HepG2 (cell line): ENCODE results near the gene VILL. TPM values are rescaled to one million over a fixed set of nuclear protein-coding genes. Genes with fewer than 3 reads are reported as not detected.

Experiments
- CBFB ChIP-seq: sonication (generic); formaldehyde crosslinking; IDR thresholded peaks from 2 replicates; pipeline ENCODE4 v1.4.0; 2020; ENCODE audit warnings: missing genetic modification reagents
- CENPT ChIP-seq: sonication (generic); formaldehyde crosslinking; IDR thresholded peaks from 2 replicates; pipeline ENCODE4 v1.8.0; 2022; ENCODE audit warnings: low read depth, mild to moderate bottlenecking, moderate library complexity, missing genetic modification reagents
- CHD4 ChIP-seq: fragments of 200-600 bp; sonication (generic); IDR thresholded peaks from 2 replicates; pipeline ENCODE4 v1.7.0; 2017; ENCODE audit warnings: mild to moderate bottlenecking, low read length, borderline replicate concordance
- CREB1 ChIP-seq, 2 experiments: fragments of 450-650 bp in 1 of 2; IDR thresholded peaks; 2 replicates each; pipeline ENCODE4 v1.6.1; 2016 to 2017; ENCODE audit warnings: control low read depth in 1 of 2, mild to moderate bottlenecking in 1 of 2, missing compliant biosample characterization in 1 of 2, missing genetic modification characterization in 1 of 2
- FOSL2 ChIP-seq: sonication (generic); formaldehyde crosslinking; IDR thresholded peaks from 2 replicates; pipeline ENCODE4 v1.4.0; 2020; ENCODE audit warnings: missing genetic modification reagents
- GATAD2A ChIP-seq: IDR thresholded peaks from 2 replicates; pipeline ENCODE4 v1.6.1; 2016
- HNF1A ChIP-seq, 2 experiments: sonication (generic) in 1 of 2; formaldehyde crosslinking in 1 of 2; IDR thresholded peaks; 2 replicates each; pipeline versions ENCODE4 v1.4.0 to v1.6.1; 2016 to 2020; ENCODE audit warnings: borderline replicate concordance in 1 of 2, low read depth in 1 of 2, mild to moderate bottlenecking in 1 of 2, missing genetic modification reagents in 1 of 2
- HNRNPH1 ChIP-seq: fragments of 200-400 bp; formaldehyde crosslinking; optimal IDR thresholded peaks from 2 replicates; pipeline ENCODE3; 2017; ENCODE audit warnings: mild to moderate bottlenecking, low read depth, low read length
- KDM4B ChIP-seq: sonication (generic); formaldehyde crosslinking; IDR thresholded peaks from 2 replicates; pipeline ENCODE4 v1.4.0; 2020; ENCODE audit warnings: missing genetic modification reagents
- MIER3 ChIP-seq: IDR thresholded peaks from 2 replicates; pipeline ENCODE4 v1.6.1; 2016; ENCODE audit warnings: missing compliant biosample characterization, borderline replicate concordance
- RBFOX2 ChIP-seq: fragments of 200-400 bp; formaldehyde crosslinking; IDR thresholded peaks from 2 replicates; pipeline ENCODE4 v1.6.1; 2017; ENCODE audit warnings: low read depth, mild to moderate bottlenecking, low read length
- SIX4 ChIP-seq: sonication (generic); formaldehyde crosslinking; IDR thresholded peaks from 2 replicates; pipeline ENCODE4 v1.4.0; 2020; ENCODE audit warnings: missing genetic modification reagents
- TFE3 ChIP-seq: IDR thresholded peaks from 2 replicates; pipeline ENCODE4 v1.6.1; 2016
- YY1 ChIP-seq: IDR thresholded peaks from 2 replicates; pipeline ENCODE4 v1.6.1; 2011; ENCODE audit warnings: low read length, low read depth, moderate library complexity, mild to moderate bottlenecking; ENCODE audit not compliant: insufficient read depth, insufficient replicate concordance
- ZBTB4 ChIP-seq: sonication (generic); formaldehyde crosslinking; IDR thresholded peaks from 2 replicates; pipeline ENCODE4 v1.4.0; 2020; ENCODE audit warnings: missing genetic modification reagents, mild to moderate bottlenecking, borderline replicate concordance
- ZBTB7B ChIP-seq: sonication (generic); formaldehyde crosslinking; IDR thresholded peaks from 2 replicates; pipeline ENCODE4 v1.4.0; 2020; ENCODE audit warnings: missing genetic modification reagents
- ZNF546 ChIP-seq: sonication (generic); formaldehyde crosslinking; conservative IDR thresholded peaks from 2 replicates; pipeline ENCODE4 v1.8.1; 2023; ENCODE audit warnings: mild to moderate bottlenecking, missing genetic modification reagents
- ZNF597 ChIP-seq: sonication (generic); formaldehyde crosslinking; IDR thresholded peaks from 2 replicates; pipeline ENCODE4 v1.5.0; 2020; ENCODE audit warnings: missing genetic modification reagents
- polyA plus RNA-seq, 8 experiments: library from polyadenylated mRNA; depleted of rRNA in 3 of 8; stranded (reverse) in 7 of 8; unstranded in 1 of 8; fragments of >200 nt; fragmentation: Illumina TruSeq in 4 of 8; extraction: Trizol in 4 of 8; gene quantifications; 2 replicates each; pipeline versions ENCODE4 v1.2.1 to v1.2.3, GENCODE V29; 2011 to 2016; ENCODE audit warnings: low read depth in 4 of 8, missing spikeins in 1 of 8, mixed read lengths in 1 of 8; ENCODE audit not compliant: insufficient read depth in 1 of 8
- total RNA-seq, 5 experiments: library from RNA; depleted of rRNA; stranded (reverse); fragments of >200 nt; fragmentation: Illumina TruSeq; extraction: Trizol; gene quantifications; 2 replicates each; pipeline ENCODE4 v1.2.3, GENCODE V29; 2016; ENCODE audit warnings: low read depth in 1 of 5

VILL gene
- total and polyA plus RNA-seq, 2 of the 13 experiments (the other 11 are each of a cell fraction or from before 2014, with no cell fraction given), result 3.2 to 5.3 TPM

GRCh38 chr3:37986479-37987314 is 3.9 kb upstream of the VILL start (continued):
- no peak for TF ChIP-seq ZBTB4 (CRISPR knock-in tag)
- TF ChIP-seq ZNF597 (CRISPR knock-in tag), result no peak
- no peak for TF ChIP-seq MIER3 (CRISPR knock-in tag)
- TF ChIP-seq KDM4B (CRISPR knock-in tag), result no peak
- TF ChIP-seq ZNF546 (CRISPR knock-in tag), result no peak
- no peak for TF ChIP-seq CHD4
- 0 out of 2 replicates have a peak, but pooled peaks have one; percentile 42 for TF ChIP-seq HNF1A (IDR thresholded peaks at IDR 0.05; ENCODE audit: low read depth)
- peak; percentile 83 for TF ChIP-seq HNF1A (CRISPR knock-in tag; IDR thresholded peaks at IDR 0.05; ENCODE audit: borderline replicate concordance)
- no peak for TF ChIP-seq RBFOX2
- peak; percentile 69 for TF ChIP-seq GATAD2A (CRISPR knock-in tag)
- TF ChIP-seq CENPT (CRISPR knock-in tag), result 0 out of 2 replicates have a peak, but pooled peaks have one; percentile 5
- peak; percentile 7 for TF ChIP-seq YY1
- no peak for TF ChIP-seq SIX4 (CRISPR knock-in tag)
- TF ChIP-seq TFE3, result no peak
- peak; percentile 76 for TF ChIP-seq ZBTB7B (CRISPR knock-in tag)
- TF ChIP-seq CBFB (CRISPR knock-in tag), result 0 out of 2 replicates have a peak, but pooled peaks have one; percentile 47
- TF ChIP-seq HNRNPH1, result peak; percentile 29
- TF ChIP-seq FOSL2 (CRISPR knock-in tag), result 0 out of 2 replicates have a peak, but pooled peaks have one; percentile 40
- no peak for TF ChIP-seq CREB1 (IDR thresholded peaks at IDR 0.05)
- no peak for TF ChIP-seq CREB1 (CRISPR knock-in tag; IDR thresholded peaks at IDR 0.05)
